Activated CD4-positive, alpha-beta T cell treated with anti-CD3 and anti-CD28 coated beads, Interleukin-2, amount 10 ng/mL, durations not matched to agents 7 days and 5 days (primary cell): Measurements from ENCODE around the gene GSDME. TPM values are rescaled to one million over a fixed set of nuclear protein-coding genes. Genes with fewer than 3 reads are reported as not detected.

Experiments
- CTCF ChIA-PET: fragments of 350-600 bp; sonication (Branson Sonifier 250); formaldehyde crosslinking; loops from one replicate; lab custom pipeline; 2021; ENCODE audit warnings: antibody characterized with exemption; lab: Charles Lee
- POLR2A ChIA-PET: fragments of 350-600 bp; sonication (Branson Sonifier 250); formaldehyde crosslinking; loops from one replicate; lab custom pipeline; 2021; ENCODE audit warnings: antibody characterized with exemption; lab: Charles Lee
- DNase-seq: peaks from one replicate; pipeline ENCODE4 v3.0.0-alpha.2; 2020
- H3K27ac Mint-ChIP-seq: one replicate; pipeline ENCODE4 v1.8.0; 2021; ENCODE audit warnings: mild to moderate bottlenecking, moderate library complexity, mixed read lengths
- H3K27me3 Mint-ChIP-seq: one replicate; pipeline ENCODE4 v1.8.0; 2021; ENCODE audit warnings: mixed read lengths
- H3K36me3 Mint-ChIP-seq: one replicate; pipeline ENCODE4 v1.8.0; 2021; ENCODE audit warnings: low read depth, mixed read lengths
- H3K4me1 Mint-ChIP-seq: one replicate; pipeline ENCODE4 v1.8.0; 2021; ENCODE audit warnings: mixed read lengths
- H3K4me3 Mint-ChIP-seq: one replicate; pipeline ENCODE4 v1.8.0; 2021; ENCODE audit warnings: mild to moderate bottlenecking, moderate library complexity, mixed read lengths
- H3K9me3 Mint-ChIP-seq: one replicate; pipeline ENCODE4 v1.8.0; 2021; ENCODE audit warnings: mixed read lengths
- total RNA-seq, 2 experiments: library from RNA; stranded (reverse); gene quantifications; one replicate each; pipeline ENCODE4 v1.2.3, GENCODE V29; 2021

The GSDME gene
- total RNA-seq, 2 experiments from 2014 or later = 1.8 to 2.1 TPM

DNA sequence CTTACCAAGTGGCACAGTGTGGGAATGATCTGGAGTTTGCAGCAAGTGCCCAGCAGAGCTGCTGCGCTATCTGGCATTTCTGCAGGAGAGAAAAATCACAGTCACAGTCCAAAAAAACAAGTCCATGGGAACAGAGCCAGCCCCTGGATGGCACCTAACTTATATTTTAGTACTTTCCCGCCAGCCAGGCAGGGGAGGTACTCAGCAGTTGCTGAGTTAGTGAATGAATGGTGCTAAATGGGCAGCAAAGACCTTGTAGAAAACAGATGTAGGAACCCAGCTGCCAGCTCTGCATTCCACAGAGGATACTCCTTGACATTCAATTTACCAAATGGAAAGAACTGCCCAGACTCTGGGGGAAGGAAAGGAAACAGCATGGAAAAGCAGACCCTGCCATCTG, 54.5 kb downstream of the GSDME start:
- POLR2A ChIA-PET = no interaction called here
- no peak for DNase-seq
- CTCF ChIA-PET = interaction anchor here (1.0 kb wide), 1 partner anchor 12 kb away, joined by 4 read pairs; no protein-coding TSS in a partner anchor
- Mint-ChIP-seq H3K4me3 (no peak overlapping the region), H3K27me3 (no peaks in the 10 kb centered on the region), H3K27ac (no peak overlapping the region), H3K9me3 (no peaks in the 10 kb centered on the region), H3K4me1 (peaks cover 8% of the 10 kb centered on the region), H3K36me3 (no peaks in the 10 kb centered on the region)

DNA sequence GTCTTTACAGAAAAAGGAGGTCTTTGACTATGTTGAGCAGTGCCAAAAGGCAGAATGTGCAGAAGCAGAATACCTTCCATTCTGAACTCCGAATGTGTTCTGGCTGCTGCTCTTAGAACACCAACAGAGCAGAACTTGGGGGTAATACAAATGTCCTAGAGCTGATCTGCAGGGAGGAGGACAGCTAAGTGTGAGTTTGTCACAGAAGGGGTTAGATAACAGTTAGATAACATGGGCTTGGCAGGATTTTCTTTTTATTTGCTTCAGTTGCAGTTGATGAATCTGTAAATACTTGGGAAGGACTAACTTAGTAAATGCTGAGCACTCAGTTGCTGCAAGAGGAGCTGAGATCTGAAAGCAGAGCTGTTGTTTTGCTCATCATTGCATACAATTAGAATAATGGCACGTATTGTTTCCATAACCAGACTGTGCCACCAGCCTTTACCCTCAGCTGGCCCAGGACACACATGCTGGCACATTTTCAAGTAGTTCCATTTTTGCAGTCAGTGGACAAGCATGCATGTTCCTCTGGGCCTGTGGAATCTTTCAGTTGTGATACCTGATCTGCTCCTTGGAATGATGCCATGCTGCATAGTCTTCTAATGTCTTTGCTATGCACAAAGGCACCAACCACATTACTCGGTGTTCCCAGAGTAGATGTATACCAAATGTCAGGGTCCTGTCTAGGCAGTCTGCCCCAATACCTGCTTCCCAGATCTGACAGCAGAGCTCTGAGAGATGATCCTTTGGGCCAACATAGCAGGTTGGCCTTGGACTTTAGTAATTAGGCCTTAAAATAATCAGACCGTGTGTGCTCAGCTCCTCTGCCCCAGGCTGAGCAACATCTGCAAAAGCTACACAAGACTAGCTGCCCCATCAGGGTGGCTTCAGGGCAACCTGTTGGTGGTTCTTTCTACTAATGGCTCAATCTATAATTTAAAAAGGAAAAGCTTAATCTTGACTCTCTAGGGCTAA, 55.7 kb downstream of the GSDME start:
- ChIA-PET POLR2A (no interaction called here), CTCF (interaction anchor here (0.6 kb wide), 1 partner anchor 33 kb away, joined by 3 read pairs; no protein-coding TSS in a partner anchor)
- H3K4me3 Mint-ChIP-seq = no peak overlapping the region
- no peaks in the 10 kb centered on the region for H3K36me3 Mint-ChIP-seq
- peaks cover 8% of the 10 kb centered on the region for H3K4me1 Mint-ChIP-seq
- H3K27ac Mint-ChIP-seq = no peak overlapping the region
- H3K9me3 Mint-ChIP-seq = no peaks in the 10 kb centered on the region
- DNase-seq = no peak
- no peaks in the 10 kb centered on the region for H3K27me3 Mint-ChIP-seq

GRCh38 chr7:24700521-24701260, 56.6 kb downstream of the GSDME start:
- no peak for DNase-seq

DNA sequence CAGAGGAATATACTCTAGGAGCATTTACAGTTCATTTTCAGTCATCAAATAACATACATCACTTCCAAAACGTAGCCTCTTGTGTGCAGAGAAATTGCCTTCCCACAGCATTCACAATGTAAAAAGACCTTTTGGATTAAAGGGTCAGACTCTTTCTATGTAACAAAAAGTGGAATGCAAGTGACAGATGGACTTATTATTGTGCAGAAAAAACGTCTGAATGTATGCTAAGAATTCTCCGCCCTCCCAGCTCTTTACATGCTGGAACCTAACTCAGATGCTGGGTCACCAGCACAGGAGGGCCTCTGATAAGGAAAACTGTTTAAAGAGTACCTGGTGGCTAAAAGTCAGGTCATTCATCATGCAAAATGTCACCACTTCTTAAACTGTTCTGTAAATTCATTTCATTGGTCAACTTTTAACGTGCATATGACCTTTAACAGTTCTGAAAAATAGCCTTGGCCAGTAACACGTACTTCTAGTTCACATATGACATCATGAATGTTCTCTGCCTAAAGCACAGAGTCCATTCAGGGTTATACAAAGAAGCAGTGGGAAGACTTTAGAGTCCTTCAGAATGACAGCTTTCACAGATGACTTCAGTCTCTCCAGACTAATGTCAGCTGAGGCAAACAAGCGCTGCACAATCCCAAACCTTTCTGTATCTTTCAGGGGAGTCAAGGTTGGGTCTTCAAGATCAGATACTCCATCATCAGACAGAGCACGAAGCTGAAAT, 58.6 kb downstream of the GSDME start:
- Mint-ChIP-seq H3K27ac (no peak overlapping the region), H3K36me3 (no peaks in the 10 kb centered on the region), H3K9me3 (no peaks in the 10 kb centered on the region), H3K27me3 (no peaks in the 10 kb centered on the region), H3K4me3 (no peak overlapping the region), H3K4me1 (no peaks in the 10 kb centered on the region)
- CTCF ChIA-PET = no interaction called here
- POLR2A ChIA-PET = no interaction called here
- DNase-seq = no peak

More at GRCh38 chr7:24700521-24701260, 56.6 kb downstream of the GSDME start:
- ChIA-PET CTCF (interaction anchor here (0.6 kb wide), 1 partner anchor 32 kb away, joined by 3 read pairs; no protein-coding TSS in a partner anchor), POLR2A (no interaction called here)
- H3K27me3 Mint-ChIP-seq = no peaks in the 10 kb centered on the region
- H3K4me3 Mint-ChIP-seq = no peak overlapping the region
- no peaks in the 10 kb centered on the region for H3K36me3 Mint-ChIP-seq
- H3K27ac Mint-ChIP-seq = no peak overlapping the region
- no peaks in the 10 kb centered on the region for H3K9me3 Mint-ChIP-seq
- H3K4me1 Mint-ChIP-seq = peaks cover 8% of the 10 kb centered on the region

DNA sequence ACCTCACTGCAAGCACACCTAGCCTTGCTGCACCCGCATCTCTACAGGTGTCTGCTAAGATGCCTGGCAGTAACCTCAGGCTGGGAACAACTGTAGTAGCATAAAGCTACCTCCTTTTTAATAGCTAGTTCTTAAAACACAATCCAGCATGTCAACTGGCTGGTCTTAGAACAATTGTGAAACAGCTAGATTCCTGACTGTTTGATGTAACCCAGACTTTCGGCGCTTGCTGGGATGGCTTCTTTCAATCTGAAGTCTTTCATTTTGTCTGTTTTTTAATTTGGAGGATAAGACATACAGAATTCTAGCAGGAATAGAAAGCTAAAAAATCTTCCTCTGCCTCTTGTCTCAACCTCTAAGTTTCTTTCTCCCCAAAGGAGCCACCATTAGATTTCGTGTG, 59.8 kb downstream of the GSDME start:
- no peak for DNase-seq
- Mint-ChIP-seq H3K4me3 (no peak overlapping the region), H3K36me3 (no peaks in the 10 kb centered on the region), H3K9me3 (no peaks in the 10 kb centered on the region), H3K27me3 (no peaks in the 10 kb centered on the region), H3K4me1 (no peaks in the 10 kb centered on the region), H3K27ac (no peak overlapping the region)
- POLR2A ChIA-PET = no interaction called here
- CTCF ChIA-PET = no interaction called here

- no peaks in the 10 kb centered on the region for H3K4me1 Mint-ChIP-seq
- DNase-seq = no peak
- no peak overlapping the region for H3K4me3 Mint-ChIP-seq
- H3K9me3 Mint-ChIP-seq = no peaks in the 10 kb centered on the region
- CTCF ChIA-PET = no interaction called here
- no peak overlapping the region for H3K27ac Mint-ChIP-seq
- POLR2A ChIA-PET = no interaction called here
- no peaks in the 10 kb centered on the region for H3K36me3 Mint-ChIP-seq
- H3K27me3 Mint-ChIP-seq = no peaks in the 10 kb centered on the region
Measured at GRCh38 chr7:24692592-24692991, 64.7 kb downstream of the GSDME start.

DNA sequence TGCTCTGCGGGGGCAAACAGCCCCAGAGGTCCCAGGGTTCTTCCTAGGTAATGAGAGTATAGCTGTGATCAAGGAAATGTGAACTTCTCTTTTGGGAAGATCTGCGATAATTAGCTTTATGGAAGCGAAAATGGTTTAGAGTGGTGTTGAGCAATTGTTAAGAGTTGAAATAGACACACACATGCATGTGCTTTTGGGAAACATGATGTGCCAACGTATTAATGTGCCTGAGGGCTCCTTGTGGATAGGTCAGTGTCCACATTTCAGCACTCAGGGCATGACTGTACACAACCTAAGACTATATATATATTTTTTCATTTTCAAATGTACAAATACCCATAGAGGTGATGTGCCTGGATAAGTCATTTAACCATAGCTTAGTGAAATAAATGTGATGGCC, 67.0 kb downstream of the GSDME start:
- H3K36me3 Mint-ChIP-seq = peaks cover 5% of the 10 kb centered on the region
- H3K4me3 Mint-ChIP-seq = no peak overlapping the region
- POLR2A ChIA-PET = no interaction called here

DNA sequence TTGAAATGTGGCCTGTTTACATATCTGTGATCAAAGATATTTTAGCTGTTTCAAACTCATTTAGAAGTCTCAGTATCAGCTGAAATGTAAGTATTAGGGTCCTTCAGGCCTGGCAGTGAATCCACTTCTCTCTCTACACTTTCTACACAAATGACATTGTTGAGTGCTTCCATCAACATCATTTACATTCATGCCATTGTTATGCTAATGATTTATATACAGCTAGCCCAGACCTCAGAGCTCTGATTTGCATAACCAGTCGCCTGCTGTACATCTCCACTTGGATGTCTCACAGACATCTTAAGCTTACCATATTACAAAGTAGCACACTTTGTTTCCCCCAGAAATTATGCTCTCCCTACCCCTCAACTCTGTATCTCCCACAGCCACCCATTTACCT, 71.6 kb downstream of the GSDME start:
- H3K36me3 Mint-ChIP-seq = peaks cover 8% of the 10 kb centered on the region
- H3K9me3 Mint-ChIP-seq = no peaks in the 10 kb centered on the region
- ChIA-PET CTCF (no interaction called here), POLR2A (no interaction called here)
- H3K4me3 Mint-ChIP-seq = no peak overlapping the region
- H3K27me3 Mint-ChIP-seq = no peaks in the 10 kb centered on the region
- DNase-seq = no peak
- H3K27ac Mint-ChIP-seq = no peak overlapping the region
- H3K4me1 Mint-ChIP-seq = no peaks in the 10 kb centered on the region

More for the DNA sequence above, 67.0 kb downstream of the GSDME start:
- no peak overlapping the region for H3K27ac Mint-ChIP-seq
- no peaks in the 10 kb centered on the region for H3K4me1 Mint-ChIP-seq
- H3K27me3 Mint-ChIP-seq = no peaks in the 10 kb centered on the region
- no peaks in the 10 kb centered on the region for H3K9me3 Mint-ChIP-seq
- DNase-seq = no peak
- CTCF ChIA-PET = no interaction called here

GRCh38 chr7:24670782-24671181, 86.5 kb downstream of the GSDME start:
- CTCF ChIA-PET = interaction anchor here (1.4 kb wide), 1 partner anchor 11 kb away, joined by 3 read pairs; no protein-coding TSS in a partner anchor
- POLR2A ChIA-PET = no interaction called here

DNA sequence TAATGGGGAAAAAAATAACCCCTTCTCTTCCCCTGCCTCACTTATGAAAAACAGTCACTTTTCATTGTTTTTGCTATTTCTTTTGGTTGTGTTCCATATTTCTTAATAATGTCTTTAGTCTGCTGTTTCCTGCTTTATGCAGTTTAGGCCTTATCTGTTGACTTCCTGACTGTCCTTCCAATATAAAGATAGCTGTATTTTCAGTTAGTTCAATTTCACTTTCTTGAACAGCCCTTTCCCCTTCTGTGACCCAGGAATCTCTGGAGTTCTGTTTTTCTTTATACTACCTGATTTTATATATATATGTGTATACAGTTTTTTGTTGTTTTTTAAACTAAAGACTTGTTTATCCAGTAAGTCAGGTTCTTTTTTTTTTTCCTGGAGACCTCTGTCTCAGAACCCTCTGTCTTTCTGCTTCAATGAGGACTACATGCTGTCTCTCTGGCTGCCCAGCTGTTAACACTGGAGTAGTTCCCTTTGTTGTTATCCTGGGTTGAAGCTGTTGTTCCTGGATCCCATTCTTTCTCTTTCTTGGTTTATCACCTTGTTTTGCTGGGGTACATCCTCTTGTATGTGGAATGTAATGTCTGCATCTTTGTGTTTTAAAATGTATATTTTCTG, 87.2 kb downstream of the GSDME start:
- CTCF ChIA-PET = interaction anchor here (1.4 kb wide), 1 partner anchor 10 kb away, joined by 3 read pairs; no protein-coding TSS in a partner anchor
- POLR2A ChIA-PET = interaction anchor here (0.6 to 0.7 kb wide), 2 partner anchors 10 to 71 kb away, joined by 3 to 7 read pairs; no protein-coding TSS in a partner anchor
- Mint-ChIP-seq H3K4me1 (no peaks in the 10 kb centered on the region), H3K4me3 (no peak overlapping the region), H3K36me3 (no peaks in the 10 kb centered on the region), H3K9me3 (no peaks in the 10 kb centered on the region), H3K27me3 (no peaks in the 10 kb centered on the region), H3K27ac (no peak overlapping the region)
- no peak for DNase-seq

More at GRCh38 chr7:24670782-24671181, 86.5 kb downstream of the GSDME start:
- Mint-ChIP-seq H3K27me3 (no peaks in the 10 kb centered on the region), H3K27ac (no peak overlapping the region), H3K4me1 (no peaks in the 10 kb centered on the region), H3K4me3 (no peak overlapping the region), H3K36me3 (no peaks in the 10 kb centered on the region), H3K9me3 (no peaks in the 10 kb centered on the region)
- no peak for DNase-seq

GRCh38 chr7:24668927-24669635, 88.2 kb downstream of the GSDME start:
- POLR2A ChIA-PET = no interaction called here
- Mint-ChIP-seq H3K27ac (no peak overlapping the region), H3K4me1 (no peaks in the 10 kb centered on the region), H3K36me3 (no peaks in the 10 kb centered on the region), H3K27me3 (no peaks in the 10 kb centered on the region), H3K9me3 (no peaks in the 10 kb centered on the region), H3K4me3 (no peak overlapping the region)
- no peak for DNase-seq
- CTCF ChIA-PET = interaction anchor here (1.2 kb wide), 1 partner anchor 424 kb away, joined by 4 read pairs; no protein-coding TSS in a partner anchor
